SK-N-SH treated with all-trans-retinoic acid at 6 μM for 48 hours (cell line): ENCODE measurements around the gene KRT10.

ENCODE experiments used
- ATAC-seq: fragments of 200-7000 bp; cut with Tn5 transposase; 3 replicates; pipeline ENCODE4 v1.9.1; 2020; ENCODE audit warnings: mild to moderate bottlenecking, moderate library complexity
- ARNTL ChIP-seq: fragments of 450-650 bp; formaldehyde crosslinking; IDR thresholded peaks from 2 replicates; pipeline ENCODE4 v1.5.0; 2020; ENCODE audit warnings: low read depth, mild to moderate bottlenecking, moderate library complexity, borderline replicate concordance
- BACH2 ChIP-seq: fragments of 250-450 bp; sonication (Bioruptor Pico); IDR thresholded peaks from 2 replicates; pipeline ENCODE4 v1.9.0; 2021; ENCODE audit warnings: mild to moderate bottlenecking, borderline replicate concordance
- CSDC2 ChIP-seq: fragments of 250-450 bp; sonication (Bioruptor Pico); IDR thresholded peaks from 2 replicates; pipeline ENCODE4 v1.5.0; 2020; ENCODE audit warnings: mild to moderate bottlenecking, moderate library complexity
- ISL1 ChIP-seq: fragments of 250-450 bp; sonication (Bioruptor Pico); IDR thresholded peaks from 2 replicates; pipeline ENCODE4 v2.1.2; 2022; ENCODE audit warnings: mild to moderate bottlenecking, moderate library complexity
- OSR1 ChIP-seq: fragments of 250-450 bp; sonication (Bioruptor Pico); IDR thresholded peaks from 2 replicates; pipeline ENCODE4 v1.8.0; 2022; ENCODE audit warnings: moderate library complexity, mild to moderate bottlenecking, inconsistent platforms
- PPARA ChIP-seq: fragments of 250-450 bp; sonication (Bioruptor Pico); IDR thresholded peaks from 2 replicates; pipeline ENCODE4 v1.5.0; 2020; ENCODE audit warnings: mild to moderate bottlenecking, borderline replicate concordance
- SNAI2 ChIP-seq: fragments of 250-450 bp; sonication (Bioruptor Pico); IDR thresholded peaks from 2 replicates; pipeline ENCODE4 v1.5.0; 2020; ENCODE audit warnings: mild to moderate bottlenecking, moderate library complexity
- TCF4 ChIP-seq: fragments of 250-450 bp; sonication (Bioruptor Pico); IDR thresholded peaks from 2 replicates; pipeline ENCODE4 v1.8.0; 2021; ENCODE audit warnings: mild to moderate bottlenecking, moderate library complexity, borderline replicate concordance
- TOX ChIP-seq: fragments of 250-450 bp; sonication (Bioruptor Pico); IDR thresholded peaks from 2 replicates; pipeline ENCODE4 v1.8.0; 2021; ENCODE audit warnings: mild to moderate bottlenecking, moderate library complexity, borderline replicate concordance
- ZFP3 ChIP-seq: fragments of 250-450 bp; sonication (Bioruptor Pico); IDR thresholded peaks from 2 replicates; pipeline ENCODE4 v1.5.0; 2020; ENCODE audit warnings: mild to moderate bottlenecking, moderate library complexity
- ZFP30 ChIP-seq: fragments of 450-650 bp; formaldehyde crosslinking; IDR thresholded peaks from 2 replicates; pipeline ENCODE4 v1.5.0; 2022; ENCODE audit warnings: mild to moderate bottlenecking, moderate library complexity
- ZNF8 ChIP-seq: fragments of 450-650 bp; formaldehyde crosslinking; IDR thresholded peaks from 2 replicates; pipeline ENCODE4 v1.5.0; 2020; ENCODE audit warnings: mild to moderate bottlenecking, moderate library complexity
- TF ChIP-seq, protein P1 (sequence below): fragments of 250-450 bp; sonication (Bioruptor Pico); IDR thresholded peaks from 2 replicates; pipeline ENCODE4 v1.8.0; 2020; ENCODE audit warnings: mild to moderate bottlenecking, moderate library complexity, borderline replicate concordance
- TF ChIP-seq, protein P2 (sequence below): fragments of 250-450 bp; sonication (Bioruptor Pico); IDR thresholded peaks from 2 replicates; pipeline ENCODE4 v1.5.1; 2020; ENCODE audit warnings: low read depth, mild to moderate bottlenecking, moderate library complexity
- TF ChIP-seq, protein P3 (sequence below): fragments of 250-450 bp; sonication (Bioruptor Pico); IDR thresholded peaks from 2 replicates; pipeline ENCODE4 v1.5.0; 2020; ENCODE audit warnings: mild to moderate bottlenecking, moderate library complexity
- TF ChIP-seq, protein P4 (sequence below): fragments of 250-450 bp; sonication (Bioruptor Pico); IDR thresholded peaks from 2 replicates; pipeline ENCODE4 v1.5.1; 2021; ENCODE audit warnings: mild to moderate bottlenecking, moderate library complexity

Gene KRT10

GRCh38 chr17:40810494-40810893, 11.9 kb downstream of the KRT10 start:
- ATAC-seq, result no peak
- no peak for TF ChIP-seq BACH2 (CRISPR knock-in tag)
- TF ChIP-seq TOX (CRISPR knock-in tag), result no peak
- no peak for TF ChIP-seq ISL1 (CRISPR knock-in tag)

DNA sequence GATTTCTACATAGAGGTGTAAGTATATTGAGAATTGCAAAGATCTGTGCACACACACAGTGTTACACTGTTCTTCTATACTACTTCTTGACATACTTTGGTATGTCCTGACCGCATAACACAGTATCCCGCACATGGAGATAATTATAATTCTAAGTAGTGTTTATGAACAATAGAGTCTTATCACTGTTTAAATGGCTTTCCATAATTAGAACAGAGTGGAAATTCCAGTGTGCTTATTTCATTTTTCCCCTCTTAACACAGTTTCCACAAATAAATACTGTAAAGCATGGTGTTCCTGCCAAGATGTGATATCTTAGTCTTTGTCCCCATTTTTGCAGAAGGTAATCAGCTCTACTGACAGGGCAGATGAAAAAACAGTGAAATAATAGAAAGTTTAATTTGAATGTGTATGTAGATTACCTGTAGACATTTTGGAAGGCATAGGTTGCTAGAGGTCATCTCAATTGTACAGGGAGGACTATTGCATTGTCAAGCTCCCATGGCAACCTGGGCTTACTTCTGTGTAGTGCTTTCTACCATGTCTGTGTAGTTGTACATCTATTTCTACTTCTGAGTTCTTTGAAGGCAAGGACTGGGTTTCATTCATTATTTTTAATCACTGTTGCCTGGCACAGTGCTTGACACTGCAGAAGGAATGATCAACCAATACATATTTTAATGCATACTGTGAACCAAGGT, 12.5 kb downstream of the KRT10 start:
- ATAC-seq, result no peak
- TF ChIP-seq ISL1 (CRISPR knock-in tag) (no peak), ZFP30 (CRISPR knock-in tag) (no peak), CSDC2 (CRISPR knock-in tag) (no peak)
- TF ChIP-seq, all 23 proteins: peak for 0

GRCh38 chr17:40806131-40806530, 16.3 kb downstream of the KRT10 start:
- ATAC-seq, result no peak
- TF ChIP-seq ZFP30 (CRISPR knock-in tag) (no peak), ZNF8 (CRISPR knock-in tag) (no peak), ZFP3 (CRISPR knock-in tag) (no peak), ARNTL (no peak), ISL1 (CRISPR knock-in tag) (no peak), TOX (CRISPR knock-in tag) (no peak), SNAI2 (CRISPR knock-in tag) (no peak), BACH2 (CRISPR knock-in tag) (no peak)
- TF ChIP-seq, protein P1, sequence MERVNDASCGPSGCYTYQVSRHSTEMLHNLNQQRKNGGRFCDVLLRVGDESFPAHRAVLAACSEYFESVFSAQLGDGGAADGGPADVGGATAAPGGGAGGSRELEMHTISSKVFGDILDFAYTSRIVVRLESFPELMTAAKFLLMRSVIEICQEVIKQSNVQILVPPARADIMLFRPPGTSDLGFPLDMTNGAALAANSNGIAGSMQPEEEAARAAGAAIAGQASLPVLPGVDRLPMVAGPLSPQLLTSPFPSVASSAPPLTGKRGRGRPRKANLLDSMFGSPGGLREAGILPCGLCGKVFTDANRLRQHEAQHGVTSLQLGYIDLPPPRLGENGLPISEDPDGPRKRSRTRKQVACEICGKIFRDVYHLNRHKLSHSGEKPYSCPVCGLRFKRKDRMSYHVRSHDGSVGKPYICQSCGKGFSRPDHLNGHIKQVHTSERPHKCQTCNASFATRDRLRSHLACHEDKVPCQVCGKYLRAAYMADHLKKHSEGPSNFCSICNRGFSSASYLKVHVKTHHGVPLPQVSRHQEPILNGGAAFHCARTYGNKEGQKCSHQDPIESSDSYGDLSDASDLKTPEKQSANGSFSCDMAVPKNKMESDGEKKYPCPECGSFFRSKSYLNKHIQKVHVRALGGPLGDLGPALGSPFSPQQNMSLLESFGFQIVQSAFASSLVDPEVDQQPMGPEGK, result no peak
- TF ChIP-seq, protein P2, sequence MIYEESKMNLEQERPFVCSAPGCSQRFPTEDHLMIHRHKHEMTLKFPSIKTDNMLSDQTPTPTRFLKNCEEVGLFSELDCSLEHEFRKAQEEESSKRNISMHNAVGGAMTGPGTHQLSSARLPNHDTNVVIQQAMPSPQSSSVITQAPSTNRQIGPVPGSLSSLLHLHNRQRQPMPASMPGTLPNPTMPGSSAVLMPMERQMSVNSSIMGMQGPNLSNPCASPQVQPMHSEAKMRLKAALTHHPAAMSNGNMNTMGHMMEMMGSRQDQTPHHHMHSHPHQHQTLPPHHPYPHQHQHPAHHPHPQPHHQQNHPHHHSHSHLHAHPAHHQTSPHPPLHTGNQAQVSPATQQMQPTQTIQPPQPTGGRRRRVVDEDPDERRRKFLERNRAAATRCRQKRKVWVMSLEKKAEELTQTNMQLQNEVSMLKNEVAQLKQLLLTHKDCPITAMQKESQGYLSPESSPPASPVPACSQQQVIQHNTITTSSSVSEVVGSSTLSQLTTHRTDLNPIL (CRISPR knock-in tag), result no peak
- TF ChIP-seq, protein P3, sequence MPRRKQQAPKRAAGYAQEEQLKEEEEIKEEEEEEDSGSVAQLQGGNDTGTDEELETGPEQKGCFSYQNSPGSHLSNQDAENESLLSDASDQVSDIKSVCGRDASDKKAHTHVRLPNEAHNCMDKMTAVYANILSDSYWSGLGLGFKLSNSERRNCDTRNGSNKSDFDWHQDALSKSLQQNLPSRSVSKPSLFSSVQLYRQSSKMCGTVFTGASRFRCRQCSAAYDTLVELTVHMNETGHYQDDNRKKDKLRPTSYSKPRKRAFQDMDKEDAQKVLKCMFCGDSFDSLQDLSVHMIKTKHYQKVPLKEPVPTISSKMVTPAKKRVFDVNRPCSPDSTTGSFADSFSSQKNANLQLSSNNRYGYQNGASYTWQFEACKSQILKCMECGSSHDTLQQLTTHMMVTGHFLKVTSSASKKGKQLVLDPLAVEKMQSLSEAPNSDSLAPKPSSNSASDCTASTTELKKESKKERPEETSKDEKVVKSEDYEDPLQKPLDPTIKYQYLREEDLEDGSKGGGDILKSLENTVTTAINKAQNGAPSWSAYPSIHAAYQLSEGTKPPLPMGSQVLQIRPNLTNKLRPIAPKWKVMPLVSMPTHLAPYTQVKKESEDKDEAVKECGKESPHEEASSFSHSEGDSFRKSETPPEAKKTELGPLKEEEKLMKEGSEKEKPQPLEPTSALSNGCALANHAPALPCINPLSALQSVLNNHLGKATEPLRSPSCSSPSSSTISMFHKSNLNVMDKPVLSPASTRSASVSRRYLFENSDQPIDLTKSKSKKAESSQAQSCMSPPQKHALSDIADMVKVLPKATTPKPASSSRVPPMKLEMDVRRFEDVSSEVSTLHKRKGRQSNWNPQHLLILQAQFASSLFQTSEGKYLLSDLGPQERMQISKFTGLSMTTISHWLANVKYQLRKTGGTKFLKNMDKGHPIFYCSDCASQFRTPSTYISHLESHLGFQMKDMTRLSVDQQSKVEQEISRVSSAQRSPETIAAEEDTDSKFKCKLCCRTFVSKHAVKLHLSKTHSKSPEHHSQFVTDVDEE, result no peak
- TF ChIP-seq, protein P4, sequence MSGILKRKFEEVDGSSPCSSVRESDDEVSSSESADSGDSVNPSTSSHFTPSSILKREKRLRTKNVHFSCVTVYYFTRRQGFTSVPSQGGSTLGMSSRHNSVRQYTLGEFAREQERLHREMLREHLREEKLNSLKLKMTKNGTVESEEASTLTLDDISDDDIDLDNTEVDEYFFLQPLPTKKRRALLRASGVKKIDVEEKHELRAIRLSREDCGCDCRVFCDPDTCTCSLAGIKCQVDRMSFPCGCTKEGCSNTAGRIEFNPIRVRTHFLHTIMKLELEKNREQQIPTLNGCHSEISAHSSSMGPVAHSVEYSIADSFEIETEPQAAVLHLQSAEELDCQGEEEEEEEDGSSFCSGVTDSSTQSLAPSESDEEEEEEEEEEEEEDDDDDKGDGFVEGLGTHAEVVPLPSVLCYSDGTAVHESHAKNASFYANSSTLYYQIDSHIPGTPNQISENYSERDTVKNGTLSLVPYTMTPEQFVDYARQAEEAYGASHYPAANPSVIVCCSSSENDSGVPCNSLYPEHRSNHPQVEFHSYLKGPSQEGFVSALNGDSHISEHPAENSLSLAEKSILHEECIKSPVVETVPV (CRISPR knock-in tag), result no peak

GRCh38 chr17:40803617-40804082, 18.8 kb downstream of the KRT10 start:
- peak; percentile 99 for ATAC-seq
- TF ChIP-seq, protein P4 (CRISPR knock-in tag), result no peak
- TF ChIP-seq BACH2 (CRISPR knock-in tag) (no peak), TCF4 (peak; percentile 65; the same call in 1 of the 2 replicates), TOX (CRISPR knock-in tag) (no peak)

- ATAC-seq, result no peak
- TF ChIP-seq OSR1 (CRISPR knock-in tag), result no peak
- TF ChIP-seq ZNF8 (CRISPR knock-in tag), result no peak
- no peak for TF ChIP-seq PPARA (CRISPR knock-in tag)
- no peak for TF ChIP-seq ZFP3 (CRISPR knock-in tag)
- no peak for TF ChIP-seq ARNTL
- TF ChIP-seq ISL1 (CRISPR knock-in tag), result no peak
- TF ChIP-seq, protein P1, result no peak
Observed at GRCh38 chr17:40801157-40801556, 21.3 kb downstream of the KRT10 start.
